Mesenteric fat pad (tissue), 1 donor: Measurements from ENCODE around the gene SLC35F4. TPM values are rescaled to one million over a fixed set of nuclear protein-coding genes. Genes with fewer than 3 reads are reported as not detected.
"Not testable (repeated sequence)": the region's sequence is repeated elsewhere in the genome, so short reads cannot be mapped to it uniquely, and the experiment has no call there.

Experiments used
- DNase-seq: peaks from one replicate; pipeline ENCODE4 v3.0.0-alpha.2; 2020; ENCODE audit warnings: low spot score
- total RNA-seq: library from RNA; stranded (reverse); fragmentation: NEBNext Ultra II Directional; extraction: Animal tissue kit (Norgen Biotek cat#: 25700); gene quantifications from one replicate; pipeline ENCODE4 v1.2.1, GENCODE V29; 2021
- donor health status: DM: yes; HTN: yes; CAD: no.

SLC35F4 gene
- total RNA-seq, 1 donor from 2014 or later, result not detected

DNA sequence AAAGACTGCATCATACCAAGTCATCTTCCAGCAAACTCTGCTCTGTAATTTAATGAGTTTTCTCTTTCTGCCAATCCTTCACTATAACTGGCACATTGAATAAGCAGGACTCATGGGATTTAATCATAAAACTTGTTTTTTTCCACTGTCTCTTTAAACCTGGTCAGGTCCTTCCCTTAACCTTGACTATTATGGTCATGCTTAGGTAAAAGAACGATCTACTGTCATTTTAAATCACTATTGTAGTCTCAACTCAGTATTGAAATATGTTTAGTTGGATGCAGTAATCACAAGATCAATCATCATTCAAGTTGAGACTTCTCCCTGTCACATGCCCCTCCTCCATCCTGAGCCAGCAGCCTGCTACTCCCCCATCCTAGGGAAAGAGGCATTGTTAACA is 56.1 kb downstream of the SLC35F4 start:
- DNase-seq, result no peak

DNA sequence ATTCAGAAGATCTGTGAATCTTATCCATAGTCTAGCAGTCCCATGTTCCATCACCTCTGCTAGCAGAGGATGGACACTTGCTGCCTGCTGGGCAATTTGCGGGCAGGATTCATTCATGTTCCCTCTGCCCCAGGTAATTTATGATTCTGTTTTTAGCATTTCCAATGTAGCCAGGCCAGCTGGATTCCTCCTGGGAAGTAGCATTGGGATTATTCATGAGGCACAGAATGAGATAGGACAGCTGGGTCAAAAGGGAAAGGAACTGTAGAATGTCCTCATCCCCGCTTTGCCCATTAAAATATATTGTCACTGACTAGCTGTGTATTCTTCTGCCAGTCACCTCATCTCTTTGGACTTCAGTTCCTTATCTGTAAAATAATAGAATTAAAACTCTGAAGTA is 68.7 kb downstream of the SLC35F4 start:
- DNase-seq, result no peak

DNA sequence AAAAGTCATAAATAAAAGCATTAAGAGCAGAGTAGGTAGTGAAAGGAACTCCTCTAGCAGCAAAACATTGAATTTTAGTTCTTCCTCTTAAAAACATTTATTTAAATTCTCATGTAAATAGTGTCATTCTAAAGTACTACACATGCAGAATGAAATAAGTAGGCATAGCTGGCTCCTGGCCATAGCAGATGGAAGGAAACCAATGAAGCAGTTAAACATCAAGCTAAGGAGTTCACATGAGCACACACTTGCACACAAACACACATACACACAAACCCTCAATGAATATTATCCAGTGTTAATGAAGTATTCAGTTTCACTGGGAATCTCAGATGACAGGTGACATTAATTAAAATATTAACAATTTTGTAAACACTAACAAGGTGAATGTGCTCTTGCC is 69.3 kb downstream of the SLC35F4 start:
- DNase-seq, result no peak

DNA sequence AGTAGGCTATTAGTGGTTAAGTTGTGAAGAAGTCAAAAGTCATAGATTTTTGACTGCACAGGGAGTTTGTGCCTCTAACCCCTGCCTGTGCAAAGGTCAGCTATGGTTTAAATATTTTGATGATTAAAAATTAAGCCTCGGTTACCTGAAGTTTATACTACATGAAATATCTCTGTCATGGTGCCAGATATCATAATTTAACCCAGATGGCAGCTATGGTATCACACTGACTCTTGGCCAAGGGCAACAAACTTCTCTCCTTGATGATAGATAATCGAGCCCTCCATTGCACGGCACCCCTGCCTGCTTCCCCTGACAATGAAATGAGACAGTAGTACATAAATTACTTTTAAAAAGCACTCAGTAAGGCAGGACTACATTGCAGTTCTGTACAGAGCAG is 80.8 kb downstream of the SLC35F4 start:
- DNase-seq, result no peak

DNA sequence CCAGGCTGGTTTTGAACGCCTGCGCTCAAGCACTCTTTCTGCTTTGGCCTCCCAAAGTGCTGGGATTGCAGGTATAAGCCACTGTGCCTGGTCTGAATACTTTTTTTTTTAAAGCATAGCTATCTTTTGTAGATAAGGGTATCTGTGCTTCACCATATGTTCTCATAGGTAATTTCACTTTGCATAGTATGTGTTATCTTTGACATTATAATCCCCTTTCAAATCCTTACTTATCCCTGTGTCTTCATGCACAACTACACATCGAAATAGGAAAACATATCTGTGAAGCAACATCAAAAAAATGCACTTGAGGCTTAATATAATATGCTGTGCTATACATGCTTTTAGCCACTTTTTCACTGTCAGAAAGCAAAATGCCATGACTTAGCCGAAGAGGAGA is 94.1 kb downstream of the SLC35F4 start:
- DNase-seq, result no peak

DNA sequence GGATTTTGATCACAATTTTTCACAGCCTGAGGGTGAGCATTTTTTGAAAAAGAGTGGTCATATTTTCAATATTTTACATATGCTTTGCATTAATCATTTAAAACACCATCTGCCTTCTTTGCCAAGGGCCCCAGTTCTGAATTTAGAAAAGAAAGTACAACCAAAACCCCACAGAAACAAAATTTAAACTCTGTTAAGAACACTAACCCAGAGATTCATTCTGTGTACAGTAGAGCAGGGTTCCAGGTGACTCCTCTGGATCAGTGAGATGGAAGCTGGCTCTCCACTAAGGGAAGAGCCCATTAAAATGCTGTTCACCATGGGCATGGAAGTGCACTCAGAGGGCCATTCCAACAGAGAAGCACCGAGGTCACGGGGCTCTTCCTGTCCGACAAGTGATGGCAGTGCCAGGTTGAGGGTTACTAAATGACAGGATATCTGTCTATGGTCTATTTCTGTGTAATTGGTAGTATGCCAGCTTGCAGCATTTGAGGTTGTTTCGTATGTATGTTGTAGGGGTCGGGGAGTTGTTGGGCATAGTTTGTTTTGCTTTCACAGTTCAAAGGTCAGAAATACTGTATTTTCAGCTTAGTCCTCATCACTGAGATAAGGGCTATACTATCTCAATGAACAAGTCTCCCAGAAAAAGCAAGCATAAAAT is 95.9 kb downstream of the SLC35F4 start:
- no peak for DNase-seq

- no peak for DNase-seq
These were observed 104.1 kb downstream of the SLC35F4 start for GRCh38 chr14:57761800-57762199.

DNA sequence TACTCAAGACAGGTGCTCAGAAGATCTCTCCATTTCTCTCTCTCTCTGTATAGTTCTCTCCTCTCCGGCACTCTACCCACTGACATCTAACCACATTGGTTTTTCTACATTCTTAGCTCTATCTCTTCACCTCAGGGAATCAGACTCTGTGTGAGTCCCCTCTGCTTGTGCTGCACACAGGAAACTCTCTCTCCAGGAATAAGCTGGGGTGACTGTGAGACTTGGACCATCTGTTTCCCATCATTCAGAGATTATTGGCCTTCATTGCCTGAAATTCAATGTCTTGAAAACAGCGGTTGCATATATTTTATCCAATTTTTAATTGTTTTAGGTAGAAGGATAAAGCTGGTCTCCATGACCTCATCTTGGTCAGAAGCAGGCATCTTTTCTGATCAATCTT is 105.0 kb downstream of the SLC35F4 start:
- no peak for DNase-seq

DNA sequence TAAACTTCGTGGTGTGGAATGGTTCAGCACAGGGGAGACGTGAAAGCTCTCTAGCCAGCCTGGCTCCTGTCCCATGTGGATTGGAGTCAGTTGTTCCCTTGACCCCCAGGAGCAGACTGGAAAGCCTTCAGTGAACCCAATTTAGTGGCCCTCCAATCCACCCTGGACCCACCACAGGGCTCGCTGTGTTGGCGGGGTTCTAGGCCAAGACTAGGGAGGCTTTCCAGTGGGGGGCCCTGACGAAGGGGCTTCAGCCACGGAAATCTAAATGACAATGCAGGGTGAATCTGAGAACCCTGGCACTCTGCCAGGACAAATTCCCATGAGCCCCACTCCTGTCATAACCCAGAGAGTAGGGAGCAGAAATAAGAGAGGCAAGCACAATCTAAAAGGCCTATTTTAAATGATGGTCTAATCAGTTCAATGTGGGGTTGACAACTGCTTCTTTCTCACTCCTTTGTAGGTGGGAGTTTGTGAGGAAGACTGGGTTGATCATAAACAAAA is 110.8 kb downstream of the SLC35F4 start:
- no peak for DNase-seq

GRCh38 chr14:57754527-57754926 is 111.4 kb downstream of the SLC35F4 start:
- DNase-seq, result no peak

- no peak for DNase-seq
These were observed 112.1 kb downstream of the SLC35F4 start for GRCh38 chr14:57753821-57754220.

- DNase-seq, result not testable (repeated sequence)
These were observed 113.7 kb downstream of the SLC35F4 start for GRCh38 chr14:57752142-57752695.

DNA sequence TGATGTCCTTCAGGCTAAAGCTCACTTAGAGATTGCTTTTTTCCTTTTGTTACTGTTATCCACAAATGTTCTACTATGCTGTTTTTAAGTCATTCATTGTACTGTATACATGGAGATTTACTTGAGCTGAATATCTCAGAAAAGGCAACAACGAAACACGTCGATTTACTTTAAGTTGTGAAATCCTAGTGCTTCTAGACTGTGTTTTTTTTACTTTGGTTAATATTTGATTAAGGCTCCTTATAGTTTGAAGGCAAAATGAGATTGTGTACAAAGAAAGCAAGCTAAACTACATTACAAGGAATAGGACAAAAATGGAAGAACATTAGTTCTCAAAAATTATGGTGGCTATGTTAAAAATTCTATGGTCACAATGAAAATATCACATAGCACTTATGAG is 114.5 kb downstream of the SLC35F4 start:
- DNase-seq, result no peak

DNA sequence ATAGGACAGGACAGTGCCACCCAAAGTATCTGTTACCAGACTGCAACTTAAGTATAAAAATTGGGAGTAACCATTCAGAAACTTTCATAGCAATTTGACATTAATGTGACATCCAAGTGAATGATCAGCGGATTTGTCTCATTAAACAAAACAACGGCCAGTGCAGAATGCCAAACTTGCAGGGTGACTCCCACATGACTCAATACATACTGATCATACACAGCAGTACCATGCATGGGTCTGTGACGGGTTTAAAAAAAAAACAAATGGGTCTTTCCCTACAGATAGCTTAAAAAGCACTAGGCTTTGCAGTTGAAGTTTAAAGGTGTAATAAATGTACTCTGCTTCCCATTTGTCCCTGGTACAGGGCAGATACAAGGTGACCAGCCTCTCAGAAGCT is 116.6 kb downstream of the SLC35F4 start:
- DNase-seq, result no peak

- no peak for DNase-seq
These were observed 117.6 kb downstream of the SLC35F4 start for GRCh38 chr14:57748279-57748678.

DNA sequence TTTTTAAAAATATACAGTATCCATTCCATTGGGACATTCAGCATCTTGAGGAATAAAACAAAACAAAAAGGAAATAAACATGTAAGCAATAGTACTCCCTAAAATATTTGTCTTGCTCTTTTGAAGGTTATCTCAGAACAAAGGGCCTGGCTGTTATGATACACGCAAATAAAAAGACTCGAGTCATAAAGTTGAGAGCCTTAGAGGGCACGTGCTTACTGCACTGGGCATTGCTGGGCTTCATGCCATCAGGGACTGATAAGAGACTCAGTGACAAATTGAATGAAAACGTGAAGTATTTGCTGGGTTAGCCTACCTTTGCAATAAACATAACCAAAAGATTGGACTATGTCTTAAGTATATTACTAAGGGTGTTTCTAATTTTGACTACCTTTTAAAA is 118.9 kb downstream of the SLC35F4 start:
- no peak for DNase-seq

DNA sequence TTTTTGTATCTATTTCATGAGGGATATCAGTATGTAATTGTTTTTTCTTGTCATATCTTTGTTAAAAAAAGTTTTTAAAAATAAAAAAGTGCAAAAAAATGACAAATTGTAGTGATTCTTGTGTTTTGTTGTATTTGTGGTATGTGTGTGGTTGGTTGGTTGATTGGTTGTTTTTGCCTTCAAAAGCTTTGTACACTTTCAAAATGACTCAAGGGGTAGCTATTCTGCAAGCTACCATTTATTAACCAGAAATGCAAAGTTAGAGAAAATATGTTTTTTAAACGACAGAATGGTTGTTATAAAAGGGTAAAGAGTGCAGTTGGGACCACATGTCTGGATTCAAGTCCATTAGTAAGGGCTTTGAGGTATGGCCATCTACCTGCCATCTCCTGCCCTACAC is 119.3 kb downstream of the SLC35F4 start:
- no peak for DNase-seq

DNA sequence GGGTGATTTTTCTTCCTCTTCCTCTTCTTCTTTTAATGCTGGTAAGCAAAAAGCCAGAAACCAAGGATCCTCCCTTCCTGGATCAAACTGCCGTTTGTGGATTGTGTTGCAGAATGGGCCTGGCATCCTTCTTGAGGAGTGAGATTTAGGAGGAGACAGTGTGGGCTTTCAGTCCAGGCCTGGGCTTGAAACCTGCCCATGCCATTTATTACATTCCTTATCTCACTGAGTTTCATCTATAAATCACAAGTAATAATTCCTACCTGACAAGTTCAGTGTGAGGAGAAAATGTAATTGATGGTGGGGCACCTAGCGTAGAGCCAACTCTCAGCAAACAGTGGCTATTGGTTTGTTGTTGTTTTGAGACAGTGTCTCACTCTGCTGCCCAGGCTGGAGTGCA is 126.4 kb downstream of the SLC35F4 start:
- no peak for DNase-seq

DNA sequence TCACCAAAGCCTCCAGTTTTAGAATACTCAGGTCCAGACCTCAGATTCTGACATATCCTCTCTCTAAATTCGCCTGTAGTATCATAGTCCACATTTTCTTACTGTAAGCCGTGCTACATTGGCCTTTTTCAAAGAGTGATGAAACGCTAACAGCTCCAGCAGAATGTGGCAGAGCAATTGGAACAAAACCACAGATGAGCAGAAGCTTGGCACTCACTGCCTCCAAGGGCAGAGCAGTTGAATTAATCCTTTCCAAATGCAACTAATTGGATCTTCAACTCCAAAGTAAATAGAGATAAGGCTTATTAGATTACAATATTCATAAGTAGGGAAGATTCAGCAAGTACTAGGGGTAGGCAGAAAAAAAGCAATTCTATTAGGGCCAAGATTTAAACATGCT is 128.3 kb downstream of the SLC35F4 start:
- DNase-seq, result no peak

DNA sequence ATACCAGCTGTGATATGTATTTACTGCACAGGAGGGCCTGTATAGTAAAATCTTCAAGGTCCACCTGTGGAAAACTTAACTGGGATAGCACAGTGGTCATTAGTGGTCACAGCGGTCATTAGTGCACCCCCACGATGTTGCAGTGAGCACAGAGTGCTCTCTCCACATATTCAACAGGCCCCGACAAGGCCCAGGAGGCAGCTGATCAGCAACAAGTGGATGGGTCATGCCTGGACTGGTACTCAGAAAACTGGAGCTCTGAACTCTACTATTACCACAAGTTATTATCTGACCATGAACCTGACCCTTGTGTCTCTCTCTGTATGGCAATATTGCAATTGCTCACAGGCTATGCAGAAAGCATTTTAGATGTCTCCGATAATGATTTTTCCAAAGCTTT is 129.5 kb downstream of the SLC35F4 start:
- no peak for DNase-seq

DNA sequence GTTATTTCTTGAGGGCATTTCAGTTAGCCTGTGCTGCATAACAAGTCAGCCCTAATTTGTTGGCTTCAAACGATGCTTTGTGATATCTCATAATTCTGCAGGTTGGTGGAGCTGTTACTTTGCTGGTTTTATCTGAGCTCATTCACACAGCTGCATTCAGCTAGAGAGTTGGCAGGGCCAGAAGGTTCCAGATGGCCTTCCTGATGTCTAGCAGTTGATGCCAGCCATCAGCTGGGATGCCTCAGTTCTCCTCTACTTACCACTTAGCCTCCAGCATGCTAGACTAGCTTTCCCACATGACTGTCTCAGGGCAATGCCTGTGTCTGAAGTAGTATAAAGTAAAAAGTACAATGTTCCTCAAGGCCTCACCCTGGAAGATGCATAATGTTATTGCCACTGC is 130.6 kb downstream of the SLC35F4 start:
- no peak for DNase-seq

GRCh38 chr14:57732463-57733285 is 133.2 kb downstream of the SLC35F4 start:
- no peak for DNase-seq
